OCI-M2 (cell line): ENCODE measurements around the gene UBE2Q1.
"Not testable (repeated sequence)": the region's sequence is repeated elsewhere in the genome, so short reads cannot be mapped to it uniquely, and the experiment has no call there.

Experiments
- DNase-seq: peaks from one replicate; lab custom pipeline; 2025; ENCODE audit not compliant: unreplicated experiment; lab: John Stamatoyannopoulos, UW

Gene UBE2Q1

DNA sequence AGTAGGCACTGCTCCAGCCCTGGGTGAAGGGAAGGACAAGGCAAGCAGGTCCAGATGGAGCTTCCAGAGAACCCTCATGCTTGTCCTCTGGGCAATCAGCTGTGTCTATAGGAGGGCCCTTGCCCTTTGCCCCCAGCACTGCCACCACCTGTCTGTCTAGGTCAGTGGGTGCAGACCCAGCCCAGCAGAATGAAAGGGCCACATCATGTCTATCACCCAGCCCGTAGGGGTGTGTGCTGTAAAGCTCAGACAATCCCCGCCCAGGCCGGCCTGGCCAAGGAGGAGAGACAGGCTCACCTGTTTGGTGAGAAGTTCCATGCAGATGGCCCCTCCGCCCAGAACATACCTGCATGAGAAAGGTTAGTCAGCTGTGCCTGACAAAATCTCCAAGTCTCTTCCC is 7.0 kb downstream of the UBE2Q1 start:
- DNase-seq = no peak

DNA sequence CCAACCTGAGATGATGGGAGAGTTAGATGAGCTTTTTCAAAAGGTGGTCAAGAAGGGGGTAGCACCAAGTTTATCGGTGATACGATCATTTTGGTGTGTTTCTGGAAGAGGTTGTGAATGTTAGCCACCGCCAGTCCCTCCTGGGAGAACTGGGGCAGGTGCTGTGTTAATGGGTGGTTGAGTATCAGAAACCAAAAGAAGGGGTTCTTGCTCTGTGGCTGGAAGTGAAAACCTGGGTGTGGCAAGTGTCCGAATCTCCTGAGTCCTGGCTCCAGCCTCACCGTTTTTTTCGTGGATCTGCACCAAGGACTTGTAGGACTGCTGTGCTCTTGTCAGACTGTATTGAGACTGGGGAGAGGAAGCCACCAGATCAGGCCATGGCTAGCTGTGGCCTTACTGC is 7.8 kb downstream of the UBE2Q1 start:
- DNase-seq = no peak

DNA sequence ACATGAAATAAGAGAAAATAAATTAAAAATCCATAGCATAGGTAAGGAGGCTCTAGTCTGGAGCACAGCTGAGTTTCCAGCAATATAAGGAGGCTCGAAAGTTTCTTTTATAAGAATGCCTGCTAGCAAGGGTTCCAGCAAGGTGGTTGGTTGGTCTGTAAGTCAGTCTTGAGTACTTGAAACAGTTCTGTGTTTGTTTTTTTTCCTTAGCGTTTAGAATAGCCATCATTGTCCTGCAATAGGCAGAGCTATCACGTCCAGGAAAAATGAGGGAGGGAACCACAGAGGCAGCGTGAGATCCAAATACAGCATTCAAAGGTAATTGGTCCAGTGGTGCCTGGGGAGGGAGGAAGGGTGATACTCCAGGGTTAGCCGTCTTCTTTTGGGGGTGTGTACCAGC is 8.4 kb downstream of the UBE2Q1 start:
- DNase-seq = no peak

DNA sequence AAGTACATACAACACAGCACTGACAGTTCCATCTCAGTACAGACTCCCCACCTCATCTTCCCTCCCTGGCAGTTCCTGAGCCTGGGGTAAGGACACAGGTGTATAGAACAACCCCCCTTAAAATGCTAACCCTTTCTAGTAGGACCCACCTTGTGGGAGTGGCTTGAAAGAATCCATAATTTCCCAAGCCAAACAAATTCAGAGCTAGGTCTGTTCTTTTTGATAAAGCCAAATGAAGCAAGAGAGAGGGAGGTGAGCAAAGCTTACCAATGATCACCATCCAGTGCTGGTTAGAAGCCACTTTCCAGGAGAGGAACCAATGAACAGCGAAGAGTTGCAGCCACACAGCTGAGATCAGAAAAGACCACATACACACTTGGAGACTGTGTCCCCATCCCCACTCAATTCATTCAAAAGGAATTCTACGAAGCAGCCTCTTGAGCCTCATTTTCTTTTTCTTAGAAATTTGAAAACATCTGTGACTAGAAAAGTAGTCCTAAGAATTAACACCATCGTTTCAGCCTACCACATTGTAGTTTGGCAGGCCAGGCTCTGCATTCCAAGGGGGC is 9.2 kb downstream of the UBE2Q1 start:
- no peak for DNase-seq

DNA sequence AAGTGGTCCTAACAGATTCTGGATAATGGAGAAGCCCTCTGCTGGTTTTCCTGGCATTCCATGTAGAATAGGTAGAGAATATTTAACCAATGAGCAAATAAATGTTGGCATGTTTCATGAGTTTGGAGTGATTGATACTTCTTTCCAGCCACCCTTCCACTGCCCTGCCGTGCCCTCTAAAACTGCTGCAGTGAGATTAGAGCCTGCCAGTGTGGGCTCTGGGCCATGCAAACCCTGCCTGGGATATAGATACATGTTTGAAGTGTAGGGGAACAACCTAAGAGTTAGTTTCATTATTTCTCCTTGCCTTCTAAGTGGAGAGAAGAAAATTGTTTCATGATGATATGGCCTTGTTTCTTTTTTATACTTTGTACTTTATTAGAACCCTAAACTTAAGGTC is 10.4 kb downstream of the UBE2Q1 start:
- DNase-seq = no peak

DNA sequence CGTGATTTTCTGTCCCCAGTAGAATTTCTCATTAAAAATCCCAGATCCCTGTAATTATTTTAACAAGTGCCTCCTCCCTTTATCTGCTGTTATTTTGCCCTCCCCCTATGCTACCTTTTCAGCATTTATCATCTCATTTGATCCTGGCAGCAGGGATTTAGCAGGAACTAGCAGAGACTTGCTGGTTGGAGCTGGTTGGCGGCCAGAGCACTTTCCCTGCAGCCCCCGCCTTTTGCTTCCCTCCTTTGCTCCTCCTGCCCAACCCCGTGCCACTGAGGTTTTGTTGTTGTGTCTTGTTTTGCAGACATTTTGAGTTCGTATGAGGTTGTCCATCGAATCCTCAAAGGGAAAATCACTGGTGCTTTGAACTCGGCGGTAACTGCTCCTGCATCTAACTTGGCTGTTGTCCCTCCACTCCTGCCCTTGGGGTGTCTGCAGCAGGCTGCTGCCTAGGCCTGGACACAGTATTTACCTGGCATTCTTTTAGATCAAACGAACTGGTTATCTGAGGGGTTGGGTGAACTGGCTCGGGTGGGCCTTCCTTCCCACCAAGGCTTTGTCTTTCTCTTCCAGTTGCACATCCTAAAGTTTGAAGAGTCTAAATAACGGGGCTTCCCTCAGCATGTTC is 11.2 kb downstream of the UBE2Q1 start:
- no peak for DNase-seq

DNA sequence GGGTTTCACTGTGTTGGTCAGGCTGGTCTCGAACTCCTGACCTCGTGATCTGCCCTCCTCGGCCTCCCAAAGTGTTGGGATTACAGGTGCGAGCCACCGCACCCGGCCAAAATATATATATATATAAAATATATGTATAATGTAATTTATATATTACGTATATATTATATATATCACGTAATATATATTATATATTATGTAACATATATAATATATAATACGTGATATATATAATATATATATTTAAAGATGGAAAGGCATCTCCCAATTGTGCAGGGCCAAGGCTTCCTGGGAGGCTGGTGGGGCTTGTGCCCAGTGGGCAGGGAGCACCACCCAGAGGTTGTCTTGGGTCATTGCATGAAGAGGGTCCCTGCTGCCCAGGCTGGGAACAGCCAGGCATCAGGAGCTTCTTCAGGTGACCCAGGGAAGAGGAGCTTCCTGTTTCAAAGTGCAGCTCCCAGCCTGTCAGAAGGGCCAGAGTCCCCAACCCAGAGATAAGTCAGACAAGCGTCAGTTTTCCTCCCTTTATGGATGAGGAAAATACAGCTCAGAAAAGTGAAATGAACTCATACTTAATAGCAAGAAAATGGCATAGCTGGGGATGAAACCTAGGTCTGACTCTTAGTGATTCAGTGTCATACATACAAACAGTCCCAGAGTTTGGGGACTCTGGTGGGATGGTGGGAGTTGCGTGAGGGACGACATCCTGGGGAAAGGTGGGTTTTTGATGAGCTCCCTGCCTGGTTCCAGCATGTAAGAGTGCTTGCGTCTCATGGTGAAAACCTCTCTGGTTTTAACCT is 12.0 kb downstream of the UBE2Q1 start:
- DNase-seq = no peak

DNA sequence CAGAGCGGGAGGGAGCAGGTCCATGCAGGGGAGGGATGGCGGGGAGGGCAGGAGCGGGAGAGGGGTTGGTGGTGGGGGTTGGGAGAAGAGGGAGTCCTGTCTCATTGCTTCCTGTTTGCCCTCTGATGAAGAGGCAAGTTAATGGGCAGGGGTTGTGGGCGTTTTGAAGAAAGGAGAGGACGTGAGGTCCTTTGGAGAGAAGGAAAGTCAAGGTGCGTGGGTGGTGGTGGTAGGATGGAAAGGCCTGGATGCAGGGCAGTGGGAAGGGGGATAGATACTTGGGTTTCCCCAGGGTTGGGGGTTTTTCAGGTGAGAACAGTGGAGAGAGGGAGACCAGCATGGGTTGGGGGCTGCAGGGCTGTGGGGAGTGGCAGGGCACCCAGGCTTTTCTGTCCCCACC is 17.2 kb downstream of the UBE2Q1 start:
- DNase-seq = no peak

DNA sequence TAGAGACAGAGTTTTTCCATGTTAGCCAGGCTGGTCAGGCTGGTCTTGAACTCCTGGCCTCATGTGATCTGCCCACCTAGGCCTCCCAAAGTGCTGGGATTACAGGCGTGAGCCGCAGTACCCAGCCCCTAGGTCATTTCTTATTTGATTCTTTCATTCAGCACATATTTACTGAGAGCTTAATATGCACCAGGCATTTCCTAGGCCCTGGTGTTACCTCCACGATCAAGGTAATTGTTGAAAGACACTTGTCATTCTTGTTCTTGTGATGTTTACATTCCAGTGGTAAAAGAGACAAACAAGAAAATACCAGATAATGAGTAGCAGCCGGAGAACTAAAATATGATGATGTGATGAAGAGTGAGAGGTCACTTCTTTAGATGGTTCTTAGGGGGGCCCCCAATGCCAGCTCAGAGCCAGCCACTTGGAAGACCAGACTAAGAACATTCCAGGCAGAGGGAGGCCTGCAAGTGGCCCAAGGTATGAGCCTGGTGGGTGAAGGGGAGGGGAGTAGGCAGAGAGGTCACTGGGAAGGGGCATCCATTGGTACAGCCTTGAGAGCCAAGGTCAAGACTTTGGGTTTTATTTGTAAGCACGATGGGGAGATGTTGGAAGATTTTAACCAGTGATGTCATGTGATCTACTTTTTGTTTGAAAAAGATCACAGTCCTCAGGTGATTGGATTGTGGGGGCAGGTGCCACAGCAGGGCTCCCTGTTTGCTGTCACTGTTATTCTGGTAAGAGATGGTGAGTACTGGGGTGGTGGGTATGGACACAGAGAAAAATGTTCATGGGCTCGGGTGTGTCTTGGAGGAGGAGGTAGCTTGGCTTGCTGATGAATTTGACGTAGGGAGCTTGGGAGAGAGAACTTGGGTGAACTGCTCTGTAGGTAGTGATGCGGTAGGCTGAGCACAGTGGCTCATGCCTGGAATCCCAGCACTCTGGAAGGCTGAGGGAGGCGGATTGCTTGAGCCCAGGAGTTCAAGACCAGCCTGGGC is 18.7 kb downstream of the UBE2Q1 start:
- DNase-seq = no peak

DNA sequence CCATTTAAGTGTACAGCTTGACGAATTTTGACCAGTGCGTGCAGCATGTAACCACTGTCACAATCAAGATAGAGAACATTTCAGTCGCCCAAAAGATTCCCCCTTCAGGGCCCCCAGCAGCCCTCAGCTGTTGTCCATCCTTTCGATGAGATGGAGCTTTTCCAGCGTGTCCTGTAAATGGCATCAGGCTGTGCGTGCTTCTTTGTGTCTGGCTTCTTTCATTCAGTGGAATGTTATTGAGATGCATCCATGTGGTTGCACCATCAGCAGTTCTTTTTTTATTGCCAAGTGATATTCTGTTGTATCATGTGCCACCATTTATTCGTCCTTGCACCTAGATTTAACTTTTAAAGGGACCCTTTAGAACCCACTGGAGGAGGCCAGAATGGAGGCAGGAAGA is 21.9 kb downstream of the UBE2Q1 start:
- DNase-seq = no peak

DNA sequence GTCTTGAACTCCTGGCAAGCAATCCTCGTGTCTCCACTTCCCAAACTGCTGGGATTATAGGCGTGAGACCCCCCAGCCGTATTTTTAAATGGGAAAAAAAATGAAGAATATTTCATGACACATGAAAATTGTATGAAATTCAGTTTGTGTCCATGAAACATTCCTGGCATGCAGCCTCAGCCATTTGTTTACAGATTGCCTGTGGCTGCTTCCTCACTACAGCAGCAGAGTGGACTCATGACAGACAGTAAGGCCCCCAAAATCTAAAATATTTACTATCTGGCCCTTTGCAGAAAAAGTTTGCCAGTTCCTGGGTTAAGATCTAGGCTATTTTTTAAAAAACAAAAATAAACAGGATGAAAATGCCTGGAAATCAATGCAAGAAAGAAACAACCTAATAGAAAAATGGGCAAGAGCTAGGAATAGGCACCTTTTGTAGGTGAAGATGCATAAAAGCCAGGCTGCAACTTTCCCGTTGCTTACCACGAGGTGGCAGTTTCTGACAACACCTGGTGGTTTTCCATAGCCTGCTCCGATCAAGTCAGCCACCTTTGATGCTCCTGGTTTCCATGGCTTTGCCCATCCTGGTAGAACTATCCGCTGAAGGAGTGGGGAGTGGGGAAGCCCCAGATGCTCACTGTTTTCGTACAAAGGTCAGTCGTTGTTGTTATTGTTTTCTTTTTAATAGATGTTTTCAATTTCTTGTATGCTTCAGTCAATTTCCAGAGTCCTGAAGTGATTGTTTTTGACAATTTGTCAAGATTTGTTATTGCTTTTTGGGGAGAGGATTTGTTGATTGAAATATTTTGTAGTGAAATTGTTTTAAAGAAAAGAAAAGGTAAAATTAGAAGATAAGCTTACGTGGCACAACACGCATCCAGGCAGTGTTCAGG is 24.3 kb downstream of the UBE2Q1 start:
- no peak for DNase-seq

DNA sequence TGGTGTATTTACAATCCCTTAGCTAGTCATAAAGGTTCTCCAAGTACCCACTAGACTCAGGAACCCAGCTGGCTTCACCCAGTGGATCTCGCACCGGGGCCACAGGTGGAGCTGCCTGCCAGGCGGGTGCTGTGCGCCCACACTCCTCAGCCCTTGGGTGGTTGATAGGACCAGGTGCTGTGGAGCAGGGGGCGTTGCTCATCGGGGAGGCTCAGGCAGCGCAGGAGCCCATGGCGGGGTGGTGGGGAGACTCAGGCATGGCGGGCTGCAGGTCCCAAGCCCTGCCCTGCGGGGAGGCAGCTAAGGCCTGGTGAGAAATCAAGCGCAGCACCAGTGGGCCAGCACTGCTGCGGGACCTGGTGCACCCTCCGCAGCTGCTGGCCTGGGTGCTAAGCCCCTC is 26.5 kb downstream of the UBE2Q1 start:
- not testable (repeated sequence) for DNase-seq

DNA sequence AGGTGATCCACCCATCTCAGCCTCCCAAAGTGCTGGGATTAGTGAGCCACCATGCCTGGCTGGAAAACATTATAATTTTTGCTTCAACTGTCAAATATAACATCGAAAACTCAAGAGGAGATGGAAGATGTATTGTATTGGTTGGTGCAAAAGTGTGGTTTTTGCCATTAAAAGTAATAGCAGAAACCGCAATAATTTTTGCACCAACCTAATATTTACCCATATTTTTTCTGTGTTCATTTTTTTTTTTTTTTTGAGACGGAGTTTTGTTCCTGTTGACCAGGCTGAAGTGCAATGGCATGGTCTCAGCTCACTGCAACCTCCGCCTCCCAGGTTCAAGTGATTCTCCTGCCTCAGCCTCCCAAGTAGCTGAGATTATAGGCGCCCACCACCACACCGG is 29.2 kb downstream of the UBE2Q1 start:
- DNase-seq = no peak

DNA sequence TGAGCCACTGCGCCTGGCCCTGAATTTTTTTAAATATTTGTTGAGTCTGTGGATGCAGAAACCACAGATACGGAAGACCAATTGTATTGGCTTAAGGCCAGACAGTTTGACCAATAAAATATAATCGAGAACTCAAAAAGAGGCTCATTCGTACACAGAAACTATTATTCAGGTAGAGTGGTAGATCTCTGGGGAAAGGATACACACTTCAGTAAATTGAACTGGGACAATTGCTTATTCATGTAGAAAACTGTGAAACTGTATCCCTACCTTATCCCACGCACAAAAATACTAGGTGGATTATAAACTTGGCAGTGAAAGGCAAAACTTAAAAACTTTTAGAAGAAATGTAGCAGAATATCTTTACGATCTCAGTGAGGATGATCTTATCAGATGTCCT is 31.3 kb downstream of the UBE2Q1 start:
- no peak for DNase-seq

DNA sequence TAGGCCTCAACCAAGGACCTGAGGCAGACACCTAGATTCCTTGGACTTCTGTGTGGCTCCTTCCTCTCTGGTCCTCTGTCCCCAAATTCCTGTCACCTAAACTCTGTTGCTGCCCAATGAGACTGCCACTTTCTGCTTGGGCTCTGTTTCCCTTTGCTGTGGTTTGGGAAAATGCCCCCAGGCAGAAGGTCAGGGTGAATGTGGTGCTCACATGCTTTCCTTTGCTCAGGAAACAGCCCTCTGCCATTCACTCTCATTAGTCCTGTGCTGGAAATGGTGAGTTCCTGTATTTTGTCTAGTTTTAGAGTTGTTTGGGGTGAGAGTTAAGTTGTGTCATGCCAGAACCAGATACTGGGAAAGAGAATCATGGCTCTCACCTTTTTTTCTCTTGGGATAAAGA is 33.6 kb downstream of the UBE2Q1 start:
- DNase-seq = no peak

DNA sequence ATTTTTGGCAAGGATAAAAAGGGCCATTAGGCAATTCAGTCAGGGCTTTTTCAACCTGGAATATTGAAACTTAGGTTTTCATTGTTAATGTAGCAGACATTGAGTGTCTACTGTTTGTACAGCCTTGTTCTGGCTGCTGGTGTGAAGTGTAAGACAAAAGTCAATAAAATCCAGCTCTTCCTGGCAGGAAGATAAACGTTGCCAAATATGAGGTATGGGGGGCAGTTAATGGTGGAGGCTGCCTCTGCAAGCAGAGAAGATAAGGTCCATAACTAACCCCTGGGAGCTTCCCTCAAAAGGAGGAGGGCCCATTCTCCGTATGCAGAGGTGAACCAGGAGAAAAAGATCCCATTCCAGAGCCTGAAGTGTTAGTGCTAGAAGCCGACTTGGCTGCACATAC is 36.8 kb downstream of the UBE2Q1 start:
- DNase-seq = no peak

DNA sequence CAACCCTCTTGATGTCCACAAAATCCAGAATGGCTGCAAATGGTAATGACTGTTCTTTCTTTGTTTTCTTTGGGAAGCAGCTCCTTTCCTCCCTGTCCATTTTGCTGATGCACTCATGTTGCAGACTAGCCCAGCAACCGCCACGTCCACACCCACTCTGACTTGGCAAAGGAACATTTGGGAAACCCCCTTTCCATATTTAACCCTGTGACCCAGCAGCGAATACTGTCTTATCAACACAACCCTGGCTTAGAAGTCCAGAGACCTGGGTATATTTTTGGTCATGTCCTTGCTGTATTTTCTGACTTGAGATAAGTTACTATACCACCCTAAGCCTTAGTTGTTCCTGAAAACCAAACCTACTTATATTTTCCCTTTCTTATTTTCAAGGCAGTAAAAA is 38.1 kb downstream of the UBE2Q1 start:
- DNase-seq = no peak

DNA sequence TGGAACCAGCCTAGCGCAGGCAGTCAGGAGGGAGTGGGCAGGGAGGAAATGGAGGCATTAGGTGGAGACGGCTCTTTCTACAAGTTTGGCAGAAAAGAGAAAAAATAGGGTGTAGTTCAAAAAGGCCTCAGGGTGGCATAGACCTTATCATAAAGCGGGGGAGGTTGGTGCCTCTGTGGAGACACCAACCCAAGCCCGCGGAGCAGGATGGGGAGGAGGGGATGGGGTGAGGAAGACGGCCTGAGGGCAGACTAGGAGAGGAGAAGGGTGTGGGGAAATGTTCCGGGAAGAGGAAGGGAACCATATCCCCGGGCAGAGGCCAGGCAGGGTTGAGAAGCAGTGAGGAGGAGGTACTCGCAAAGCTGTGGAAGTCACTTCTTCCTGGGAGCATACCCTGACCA is 38.9 kb downstream of the UBE2Q1 start:
- DNase-seq = no peak

DNA sequence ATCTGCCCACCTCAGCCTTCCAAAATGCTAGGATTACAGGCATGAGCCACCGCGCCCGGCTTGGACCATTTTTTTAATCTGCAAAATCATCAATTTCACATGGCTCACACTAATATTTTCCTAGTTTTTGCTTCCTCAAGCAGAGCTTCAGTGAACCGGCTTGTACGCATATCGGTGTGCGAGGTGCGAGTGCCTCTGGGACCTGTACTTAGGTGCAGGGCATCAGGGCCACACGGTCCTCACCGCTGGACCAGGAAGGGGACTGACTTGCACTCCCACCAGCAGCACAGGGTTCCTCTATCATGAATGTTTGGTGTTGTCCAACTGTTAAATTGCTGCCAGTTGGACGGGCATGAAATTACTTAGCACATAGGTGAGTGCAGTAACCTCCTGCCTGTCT is 40.8 kb downstream of the UBE2Q1 start:
- DNase-seq = no peak

DNA sequence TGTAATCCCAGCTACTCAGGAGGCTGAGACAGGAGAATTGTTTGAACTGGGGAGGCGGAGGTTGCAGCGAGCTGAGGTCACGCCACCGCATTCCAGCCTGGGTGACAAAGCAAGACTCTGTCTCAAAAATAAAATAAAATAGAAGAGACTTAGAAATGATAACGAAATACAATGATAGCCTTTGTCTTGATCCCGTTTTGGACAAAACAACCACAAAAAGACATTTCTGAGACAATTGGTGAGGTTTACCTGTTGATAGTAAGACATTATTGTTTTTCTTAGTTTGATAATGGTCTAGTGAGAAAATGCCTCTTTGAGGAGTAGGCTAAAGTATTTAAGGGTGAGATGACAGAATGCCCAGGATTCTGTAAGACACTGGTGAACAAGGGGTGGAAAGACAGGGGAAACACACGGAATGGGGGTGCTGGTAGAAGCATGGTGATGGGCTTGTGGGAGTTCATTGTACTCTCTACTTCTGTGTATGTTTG is 44.4 kb downstream of the UBE2Q1 start:
- DNase-seq = no peak
